Fibroblast of skin of left quadriceps (primary cell): ENCODE measurements around the gene PRKCD.

Experiments used
- DNase-seq, 2 experiments: peaks; one replicate each; pipeline ENCODE4 v3.0.0-alpha.2; 2013; ENCODE audit warnings: low read depth in 2 of 2

PRKCD gene

DNA sequence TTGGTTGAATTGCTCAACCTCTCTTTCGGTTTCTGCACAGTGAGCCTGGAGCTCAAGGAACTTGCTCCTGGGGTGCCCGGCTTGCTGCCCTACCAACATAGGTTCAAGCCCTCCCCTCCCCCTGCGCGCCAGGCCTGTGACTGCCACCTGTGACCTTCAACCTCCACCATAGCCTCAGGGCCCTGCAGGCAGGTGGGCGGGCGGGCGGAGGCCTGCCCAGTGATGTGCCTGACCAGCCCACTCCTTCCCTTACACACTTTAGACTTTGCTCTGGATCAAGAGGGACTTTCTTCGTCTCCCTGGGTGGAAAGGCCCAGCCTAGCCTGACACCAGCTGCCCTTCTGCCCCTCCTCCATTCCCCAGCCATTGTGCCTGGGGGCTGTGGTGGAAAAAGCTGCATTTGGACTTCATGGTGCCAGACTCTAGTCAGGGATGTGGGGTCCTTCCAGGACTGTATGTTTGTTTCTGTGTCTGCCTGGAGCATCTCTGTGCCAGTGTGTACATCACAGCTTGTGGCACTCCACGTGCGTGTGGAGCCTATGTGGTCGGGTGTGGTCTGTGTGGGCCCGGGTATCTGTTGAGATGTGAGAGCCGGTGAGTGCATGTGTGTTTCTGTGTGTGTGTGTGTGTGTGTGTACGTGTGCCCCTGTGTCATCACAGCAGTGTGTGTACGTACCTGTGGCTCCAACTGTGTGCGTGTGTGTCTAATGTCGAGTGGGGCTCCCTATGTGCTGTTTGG is 9.5 kb downstream of the PRKCD start:
- DNase-seq, result no peak

- DNase-seq, result no peak
These were observed 10.0 kb downstream of the PRKCD start for GRCh38 chr3:53171064-53171418.

GRCh38 chr3:53171827-53172505 is 11.0 kb downstream of the PRKCD start:
- DNase-seq, result no peak

GRCh38 chr3:53173107-53173506 is 12.1 kb downstream of the PRKCD start:
- DNase-seq, result no peak

- no peak for DNase-seq
These were observed 13.6 kb downstream of the PRKCD start for GRCh38 chr3:53174346-53175250.

GRCh38 chr3:53175613-53176540 is 14.9 kb downstream of the PRKCD start:
- no peak for DNase-seq

DNA sequence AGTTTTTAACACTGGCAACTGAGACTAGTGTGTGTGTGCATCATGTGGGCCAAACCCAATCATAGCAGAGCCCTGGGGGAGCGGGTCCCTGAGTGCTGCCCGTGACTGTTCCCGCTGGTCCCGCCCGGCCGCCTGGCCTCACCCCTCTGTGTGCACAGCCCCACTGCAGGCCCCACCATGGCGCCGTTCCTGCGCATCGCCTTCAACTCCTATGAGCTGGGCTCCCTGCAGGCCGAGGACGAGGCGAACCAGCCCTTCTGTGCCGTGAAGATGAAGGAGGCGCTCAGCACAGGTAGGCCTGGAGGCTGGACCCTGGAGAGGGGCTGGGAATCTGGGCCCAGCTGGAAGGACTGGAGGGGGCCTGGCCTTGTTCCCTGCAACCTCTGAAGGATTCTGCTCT is 17.2 kb downstream of the PRKCD start:
- no peak for DNase-seq

GRCh38 chr3:53179580-53179979 is 18.6 kb downstream of the PRKCD start:
- DNase-seq, result no peak

DNA sequence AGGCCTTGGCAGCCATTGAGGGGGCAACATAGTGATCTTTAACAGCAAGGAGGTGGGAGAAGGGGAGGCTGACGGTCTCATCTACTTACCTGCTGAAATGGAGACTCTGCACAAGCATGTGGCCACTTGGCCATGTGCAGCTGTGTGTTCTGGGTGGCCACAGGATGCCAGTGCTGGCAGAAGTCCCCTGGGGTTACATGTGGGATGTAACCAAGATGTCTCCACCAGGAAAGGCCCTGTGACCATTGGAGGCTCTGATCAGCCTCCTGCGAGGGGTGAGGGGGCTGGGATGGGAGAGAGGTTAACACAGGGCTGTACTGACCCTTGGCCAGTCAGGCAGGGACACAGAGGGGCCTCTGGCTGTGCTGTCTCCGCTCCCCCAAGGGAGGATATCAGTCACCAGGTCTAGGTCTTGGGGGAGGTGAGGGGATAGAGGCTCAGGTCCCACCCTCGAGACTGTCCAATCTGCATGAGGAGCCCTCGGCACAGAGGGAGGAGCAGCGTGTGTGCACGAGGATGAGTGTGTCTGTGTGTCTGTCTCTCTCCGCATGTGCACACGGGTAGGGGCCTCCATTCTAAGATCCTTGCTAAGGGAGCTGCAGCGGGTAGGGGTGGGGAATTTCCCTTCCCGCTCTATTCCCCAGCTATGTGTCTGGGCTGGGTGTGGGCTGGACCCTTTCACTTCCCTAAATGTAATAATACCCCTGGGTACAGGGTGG is 19.5 kb downstream of the PRKCD start:
- no peak for DNase-seq

DNA sequence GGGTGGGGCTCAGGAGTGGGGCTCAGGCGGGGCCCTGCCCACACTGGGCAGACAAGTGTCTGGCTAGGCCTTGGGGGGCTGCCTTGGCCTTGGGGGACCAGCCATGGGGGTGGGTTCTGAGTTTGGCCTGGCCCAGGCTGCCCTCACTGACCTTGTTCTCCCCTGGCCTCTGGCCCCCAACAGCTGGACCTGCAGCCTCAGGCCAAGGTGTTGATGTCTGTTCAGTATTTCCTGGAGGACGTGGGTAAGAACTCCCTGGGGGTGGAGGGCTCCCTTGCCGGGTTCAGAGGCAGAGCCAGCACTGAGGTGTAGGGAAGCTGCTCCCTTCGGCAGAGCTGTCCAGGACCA is 20.0 kb downstream of the PRKCD start:
- no peak for DNase-seq

GRCh38 chr3:53181528-53181927 is 20.5 kb downstream of the PRKCD start:
- no peak for DNase-seq

DNA sequence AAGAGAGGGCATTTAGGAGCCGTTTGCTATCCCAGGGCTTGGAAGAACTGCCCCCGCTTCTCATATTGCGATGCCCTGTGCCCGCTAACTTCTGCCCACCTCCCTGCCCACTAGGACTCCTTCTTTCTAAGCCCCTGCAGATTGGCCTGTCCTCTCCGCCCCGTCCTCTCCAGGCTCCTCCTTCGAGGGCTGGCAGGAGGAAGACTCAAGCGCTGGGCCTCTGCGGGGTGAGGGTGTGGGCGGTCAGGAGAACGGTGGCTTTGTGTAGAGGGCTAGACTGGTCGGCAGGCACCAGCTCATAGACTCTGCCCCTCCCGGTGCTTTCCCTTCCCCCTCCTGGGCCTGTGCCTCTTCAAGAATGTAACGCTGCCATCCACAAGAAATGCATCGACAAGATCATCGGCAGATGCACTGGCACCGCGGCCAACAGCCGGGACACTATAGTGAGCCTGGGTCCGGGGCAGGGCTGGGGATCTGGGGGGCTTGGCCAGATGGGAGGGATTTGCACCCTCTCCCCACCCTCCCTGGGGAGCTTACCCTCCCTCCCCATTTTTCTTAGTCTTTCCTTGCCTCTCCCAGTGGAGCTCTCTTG is 21.9 kb downstream of the PRKCD start:
- no peak for DNase-seq

DNA sequence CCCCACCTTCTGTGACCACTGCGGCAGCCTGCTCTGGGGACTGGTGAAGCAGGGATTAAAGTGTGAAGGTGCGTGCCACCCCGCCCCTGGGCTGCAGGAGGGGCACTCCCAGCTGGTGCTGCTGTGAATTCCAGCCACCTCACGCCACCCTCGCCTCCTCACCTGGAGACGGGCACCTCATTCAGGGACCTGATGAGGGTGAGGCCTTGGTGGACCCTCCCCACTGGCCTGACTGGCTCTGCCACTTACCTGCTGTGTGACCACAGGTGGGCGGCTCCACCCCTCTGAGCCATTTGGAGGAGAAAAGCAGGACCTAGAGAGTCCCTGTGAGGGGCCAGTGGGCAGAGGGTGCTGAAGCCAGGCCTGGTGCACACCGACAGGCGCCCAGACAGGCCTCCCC is 22.5 kb downstream of the PRKCD start:
- DNase-seq, result no peak

GRCh38 chr3:53184701-53185100 is 23.7 kb downstream of the PRKCD start:
- no peak for DNase-seq

- no peak for DNase-seq
These were observed 24.9 kb downstream of the PRKCD start for GRCh38 chr3:53185761-53186465.

GRCh38 chr3:53186726-53187125 is 25.7 kb downstream of the PRKCD start:
- no peak for DNase-seq

DNA sequence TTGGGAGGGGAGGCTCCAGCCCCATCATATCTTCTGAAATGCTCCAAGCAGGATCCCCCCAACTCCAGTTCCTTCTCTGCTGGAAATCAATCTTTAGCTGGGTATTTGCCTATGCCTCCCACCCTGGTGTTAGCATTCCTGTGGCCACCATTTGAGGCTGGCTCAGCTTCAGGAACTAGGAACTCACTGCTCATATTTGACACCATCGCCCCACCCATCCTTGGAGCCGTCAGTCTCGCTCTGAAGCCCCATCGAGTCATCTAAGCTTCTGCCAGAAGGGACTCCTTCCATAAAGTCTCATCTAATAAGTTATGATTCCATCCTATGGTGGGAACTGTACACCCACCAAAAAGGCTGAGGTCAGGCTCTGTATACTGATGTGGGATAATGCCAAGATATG is 26.4 kb downstream of the PRKCD start:
- DNase-seq, result peak; percentile 9 to 18

DNA sequence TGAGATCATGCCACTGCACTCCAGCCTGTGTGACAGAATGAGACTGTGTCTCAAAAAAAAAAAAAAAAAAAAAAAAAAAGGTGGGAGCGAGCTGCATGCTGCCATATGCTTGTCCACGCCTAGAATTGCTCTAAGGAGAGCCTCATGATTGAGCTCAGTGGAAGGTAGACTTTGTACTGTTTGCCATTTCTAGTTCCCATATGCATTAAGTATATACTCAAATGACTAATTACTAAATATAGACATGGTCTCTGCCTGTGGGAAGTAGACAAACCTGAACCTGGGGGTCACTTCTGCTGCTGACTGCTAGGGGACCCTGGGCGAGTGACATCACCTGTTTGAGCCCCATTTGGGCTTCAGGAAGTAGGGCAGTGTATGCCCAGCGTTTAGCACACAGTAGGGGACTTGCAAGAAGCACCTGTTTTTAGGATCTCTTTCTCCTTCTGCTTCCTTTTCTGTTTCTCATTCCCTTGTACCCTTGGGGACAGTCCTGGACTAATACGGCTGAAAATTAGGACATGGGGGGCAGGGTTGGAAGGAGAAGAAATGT is 27.2 kb downstream of the PRKCD start:
- no peak for DNase-seq

DNA sequence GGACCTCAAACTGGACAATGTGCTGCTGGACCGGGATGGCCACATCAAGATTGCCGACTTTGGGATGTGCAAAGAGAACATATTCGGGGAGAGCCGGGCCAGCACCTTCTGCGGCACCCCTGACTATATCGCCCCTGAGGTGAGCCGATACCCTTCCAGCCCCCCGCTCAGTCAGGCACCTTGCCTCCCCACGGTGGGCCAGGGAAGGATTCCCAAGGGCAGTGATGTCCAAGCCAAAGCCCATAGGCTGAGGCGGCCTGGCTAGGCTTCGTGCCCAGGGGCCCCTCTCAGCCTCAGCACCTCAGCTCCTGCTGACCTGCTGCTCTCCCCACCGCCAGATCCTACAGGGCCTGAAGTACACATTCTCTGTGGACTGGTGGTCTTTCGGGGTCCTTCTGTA is 27.7 kb downstream of the PRKCD start:
- no peak for DNase-seq

- DNase-seq, result no peak
These were observed 28.3 kb downstream of the PRKCD start for GRCh38 chr3:53189276-53189675.
